Measurements from ENCODE around the gene ECI1. TPM values are rescaled to one million over a fixed set of nuclear protein-coding genes. Genes with fewer than 3 reads are reported as not detected.

ECI1 gene
- polyA plus RNA-seq, 1 donor, result 81.6 TPM

- Histone ChIP-seq H3K36me3 (ENCODE audit: control insufficient read depth, insufficient read depth, low read length) (peaks cover 41% of the 10 kb centered on the region), H3K27me3 (ENCODE audit: control insufficient read depth, insufficient read depth, low read length) (no peaks in the 10 kb centered on the region), H3K4me3 (ENCODE audit: low read length) (no peak overlapping the region), H3K9me3 (ENCODE audit: control insufficient read depth, low read depth, low read length) (peaks cover 2% of the 10 kb centered on the region), H3K4me1 (ENCODE audit: control insufficient read depth, insufficient read depth, low read length) (peaks cover 23% of the 10 kb centered on the region), H3K27ac (ENCODE audit: low read length) (no peak overlapping the region)
- whole genome bisulfite sequencing (ENCODE audit: insufficient coverage, low lambda C conversion rate), result no CpG with 5 or more reads among the region's 17 CpGs
- no peak for DNase-seq
These were observed 41.4 kb downstream of the ECI1 start for GRCh38 chr16:2210009-2210332.

- no peak for DNase-seq
- H3K36me3 ChIP-seq (ENCODE audit: control insufficient read depth, insufficient read depth, low read length), result peaks cover 41% of the 10 kb centered on the region
- no CpG with 5 or more reads among the region's 29 CpGs for WGBS (ENCODE audit: insufficient coverage, low lambda C conversion rate)
- no peak overlapping the region for H3K4me3 ChIP-seq (ENCODE audit: low read length)
- H3K27me3 ChIP-seq (ENCODE audit: control insufficient read depth, insufficient read depth, low read length), result no peaks in the 10 kb centered on the region
- H3K4me1 ChIP-seq (ENCODE audit: control insufficient read depth, insufficient read depth, low read length), result peaks cover 26% of the 10 kb centered on the region
- H3K27ac ChIP-seq (ENCODE audit: low read length), result no peak overlapping the region
- peaks cover 2% of the 10 kb centered on the region for H3K9me3 ChIP-seq (ENCODE audit: control insufficient read depth, low read depth, low read length)
These were observed 42.0 kb downstream of the ECI1 start for GRCh38 chr16:2209258-2210008.

- Histone ChIP-seq H3K27me3 (ENCODE audit: control insufficient read depth, insufficient read depth, low read length) (no peaks in the 10 kb centered on the region), H3K4me1 (ENCODE audit: control insufficient read depth, insufficient read depth, low read length) (peaks cover 26% of the 10 kb centered on the region), H3K4me3 (ENCODE audit: low read length) (no peak overlapping the region), H3K9me3 (ENCODE audit: control insufficient read depth, low read depth, low read length) (peaks cover 2% of the 10 kb centered on the region), H3K36me3 (ENCODE audit: control insufficient read depth, insufficient read depth, low read length) (peaks cover 41% of the 10 kb centered on the region), H3K27ac (ENCODE audit: low read length) (no peak overlapping the region)
- no peak for DNase-seq
- WGBS (ENCODE audit: insufficient coverage, low lambda C conversion rate), result no CpG with 5 or more reads among the region's 9 CpGs
These were observed 42.6 kb downstream of the ECI1 start for GRCh38 chr16:2208772-2209171.

- no CpG with 5 or more reads among the region's 23 CpGs for WGBS (ENCODE audit: insufficient coverage, low lambda C conversion rate)
- peaks cover 41% of the 10 kb centered on the region for H3K36me3 ChIP-seq (ENCODE audit: control insufficient read depth, insufficient read depth, low read length)
- H3K27ac ChIP-seq (ENCODE audit: low read length), result no peak overlapping the region
- peaks cover 25% of the 10 kb centered on the region for H3K4me1 ChIP-seq (ENCODE audit: control insufficient read depth, insufficient read depth, low read length)
- DNase-seq, result no peak
- no peaks in the 10 kb centered on the region for H3K27me3 ChIP-seq (ENCODE audit: control insufficient read depth, insufficient read depth, low read length)
- no peak overlapping the region for H3K4me3 ChIP-seq (ENCODE audit: low read length)
- H3K9me3 ChIP-seq (ENCODE audit: control insufficient read depth, low read depth, low read length), result peaks cover 4% of the 10 kb centered on the region
These were observed 43.1 kb downstream of the ECI1 start for GRCh38 chr16:2208308-2208707.

GRCh38 chr16:2207872-2208271 lies 43.5 kb downstream of the ECI1 start:
- no peaks in the 10 kb centered on the region for H3K27me3 ChIP-seq (ENCODE audit: control insufficient read depth, insufficient read depth, low read length)

GRCh38 chr16:2206780-2207433 lies 44.5 kb downstream of the ECI1 start:
- H3K27me3 ChIP-seq (ENCODE audit: control insufficient read depth, insufficient read depth, low read length), result no peaks in the 10 kb centered on the region
- H3K9me3 ChIP-seq (ENCODE audit: control insufficient read depth, low read depth, low read length), result peaks cover 5% of the 10 kb centered on the region
- H3K4me1 ChIP-seq (ENCODE audit: control insufficient read depth, insufficient read depth, low read length), result peaks cover 12% of the 10 kb centered on the region
- no peak for DNase-seq
- WGBS (ENCODE audit: insufficient coverage, low lambda C conversion rate), result no CpG with 5 or more reads among the region's 23 CpGs
- no peak overlapping the region for H3K4me3 ChIP-seq (ENCODE audit: low read length)
- H3K27ac ChIP-seq (ENCODE audit: low read length), result no peak overlapping the region
- peaks cover 36% of the 10 kb centered on the region for H3K36me3 ChIP-seq (ENCODE audit: control insufficient read depth, insufficient read depth, low read length)

More at GRCh38 chr16:2207872-2208271, 43.5 kb downstream of the ECI1 start:
- Histone ChIP-seq H3K27ac (ENCODE audit: low read length) (no peak overlapping the region), H3K36me3 (ENCODE audit: control insufficient read depth, insufficient read depth, low read length) (peaks cover 41% of the 10 kb centered on the region), H3K4me1 (ENCODE audit: control insufficient read depth, insufficient read depth, low read length) (peaks cover 20% of the 10 kb centered on the region), H3K4me3 (ENCODE audit: low read length) (no peak overlapping the region), H3K9me3 (ENCODE audit: control insufficient read depth, low read depth, low read length) (peaks cover 5% of the 10 kb centered on the region)
- no CpG with 5 or more reads among the region's 9 CpGs for WGBS (ENCODE audit: insufficient coverage, low lambda C conversion rate)
- no peak for DNase-seq

GRCh38 chr16:2206420-2206779 lies 45.0 kb downstream of the ECI1 start:
- Histone ChIP-seq H3K4me3 (ENCODE audit: low read length) (peak overlapping the region; percentile 93), H3K27me3 (ENCODE audit: control insufficient read depth, insufficient read depth, low read length) (no peaks in the 10 kb centered on the region), H3K36me3 (ENCODE audit: control insufficient read depth, insufficient read depth, low read length) (peaks cover 36% of the 10 kb centered on the region), H3K4me1 (ENCODE audit: control insufficient read depth, insufficient read depth, low read length) (peaks cover 11% of the 10 kb centered on the region), H3K9me3 (ENCODE audit: control insufficient read depth, low read depth, low read length) (peaks cover 5% of the 10 kb centered on the region), H3K27ac (ENCODE audit: low read length) (no peak overlapping the region)
- 52% methylated on average over 2 of the region's 18 CpGs for WGBS (ENCODE audit: insufficient coverage, low lambda C conversion rate)
- no peak for DNase-seq

GRCh38 chr16:2205967-2206313 lies 45.4 kb downstream of the ECI1 start:
- Histone ChIP-seq H3K36me3 (ENCODE audit: control insufficient read depth, insufficient read depth, low read length) (peaks cover 34% of the 10 kb centered on the region), H3K4me1 (ENCODE audit: control insufficient read depth, insufficient read depth, low read length) (peaks cover 11% of the 10 kb centered on the region), H3K9me3 (ENCODE audit: control insufficient read depth, low read depth, low read length) (peaks cover 5% of the 10 kb centered on the region), H3K4me3 (ENCODE audit: low read length) (peak overlapping the region; percentile 93), H3K27ac (ENCODE audit: low read length) (peak overlapping the region; percentile 93), H3K27me3 (ENCODE audit: control insufficient read depth, insufficient read depth, low read length) (no peaks in the 10 kb centered on the region)
- no peak for DNase-seq
- WGBS (ENCODE audit: insufficient coverage, low lambda C conversion rate), result no CpG with 5 or more reads among the region's 16 CpGs

- Histone ChIP-seq H3K9me3 (ENCODE audit: control insufficient read depth, low read depth, low read length) (peaks cover 5% of the 10 kb centered on the region), H3K27ac (ENCODE audit: low read length) (peak within 1 kb of the TSS; percentile 93), H3K36me3 (ENCODE audit: control insufficient read depth, insufficient read depth, low read length) (peaks cover 32% of the 10 kb centered on the region), H3K4me1 (ENCODE audit: control insufficient read depth, insufficient read depth, low read length) (peaks cover 11% of the 10 kb centered on the region), H3K27me3 (ENCODE audit: control insufficient read depth, insufficient read depth, low read length) (peaks cover 5% of the 10 kb centered on the region), H3K4me3 (ENCODE audit: low read length) (peak within 1 kb of the TSS; percentile 93)
- DNase-seq, result peak; percentile 78 to 93
- WGBS (ENCODE audit: insufficient coverage, low lambda C conversion rate), result no CpG with 5 or more reads among the region's 93 CpGs
These were observed 46.1 kb downstream of the ECI1 start, which contains the start of gene MLST8 for GRCh38 chr16:2205104-2205966. Gene MLST8 (plus strand): TSS chr16:2205454. CDS start chr16:2206086, 632 bp downstream.

GRCh38 chr16:2204416-2205103 lies 46.8 kb downstream of the ECI1 start:
- Histone ChIP-seq H3K27ac (ENCODE audit: low read length) (no peak overlapping the region), H3K27me3 (ENCODE audit: control insufficient read depth, insufficient read depth, low read length) (peaks cover 12% of the 10 kb centered on the region), H3K4me3 (ENCODE audit: low read length) (peak overlapping the region; percentile 93), H3K9me3 (ENCODE audit: control insufficient read depth, low read depth, low read length) (peaks cover 5% of the 10 kb centered on the region), H3K36me3 (ENCODE audit: control insufficient read depth, insufficient read depth, low read length) (peaks cover 29% of the 10 kb centered on the region), H3K4me1 (ENCODE audit: control insufficient read depth, insufficient read depth, low read length) (peaks cover 11% of the 10 kb centered on the region)
- no peak for DNase-seq
- WGBS (ENCODE audit: insufficient coverage, low lambda C conversion rate), result 76% methylated on average over 3 of the region's 13 CpGs

Data from large intestine (tissue), 3 donors.